HG02571 (cell line): ENCODE measurements around the gene PBX3.

ENCODE experiments used
- ATAC-seq: cut with Tn5 transposase; IDR thresholded peaks from one replicate; pipeline ENCODE4 v1.9.1; 2021; ENCODE audit warnings: mild to moderate bottlenecking, moderate library complexity; ENCODE audit not compliant: unreplicated experiment

The PBX3 gene

DNA sequence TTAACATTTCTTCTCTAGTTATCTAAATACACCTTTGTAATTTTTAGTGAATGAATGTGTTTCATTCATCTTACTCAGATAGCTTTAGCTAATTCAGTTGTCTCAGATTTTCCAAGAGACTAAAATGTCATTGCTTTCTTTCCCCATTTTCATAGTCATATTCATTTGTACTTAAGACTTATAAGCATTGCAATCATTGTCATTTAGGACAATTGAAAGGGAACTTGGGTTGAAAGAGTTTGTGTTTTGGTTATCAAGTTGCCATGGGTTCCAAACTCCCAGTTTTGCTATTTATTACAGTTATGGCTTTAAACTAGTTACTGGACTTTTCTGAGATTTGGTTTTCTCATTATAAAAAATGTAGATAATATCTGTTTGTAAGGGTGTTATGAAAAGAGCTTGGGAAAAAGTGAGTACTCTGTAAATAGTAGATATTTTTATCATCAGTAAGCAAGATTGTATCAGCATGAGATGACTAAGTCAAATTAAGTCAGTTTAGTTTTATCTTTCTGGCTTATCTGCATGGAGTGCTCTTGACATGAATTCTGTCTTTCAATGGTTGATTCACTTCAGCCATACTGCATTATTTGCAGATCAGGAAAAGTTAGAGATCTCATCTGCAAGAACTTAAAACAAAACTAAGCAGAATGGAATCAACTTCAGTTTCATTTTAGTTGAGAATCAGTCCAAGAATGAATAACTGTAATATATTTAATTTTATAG lies 107.5 kb downstream of the PBX3 start:
- ATAC-seq: no peak

GRCh38 chr9:125856331-125856730 lies 109.2 kb downstream of the PBX3 start:
- ATAC-seq: no peak

DNA sequence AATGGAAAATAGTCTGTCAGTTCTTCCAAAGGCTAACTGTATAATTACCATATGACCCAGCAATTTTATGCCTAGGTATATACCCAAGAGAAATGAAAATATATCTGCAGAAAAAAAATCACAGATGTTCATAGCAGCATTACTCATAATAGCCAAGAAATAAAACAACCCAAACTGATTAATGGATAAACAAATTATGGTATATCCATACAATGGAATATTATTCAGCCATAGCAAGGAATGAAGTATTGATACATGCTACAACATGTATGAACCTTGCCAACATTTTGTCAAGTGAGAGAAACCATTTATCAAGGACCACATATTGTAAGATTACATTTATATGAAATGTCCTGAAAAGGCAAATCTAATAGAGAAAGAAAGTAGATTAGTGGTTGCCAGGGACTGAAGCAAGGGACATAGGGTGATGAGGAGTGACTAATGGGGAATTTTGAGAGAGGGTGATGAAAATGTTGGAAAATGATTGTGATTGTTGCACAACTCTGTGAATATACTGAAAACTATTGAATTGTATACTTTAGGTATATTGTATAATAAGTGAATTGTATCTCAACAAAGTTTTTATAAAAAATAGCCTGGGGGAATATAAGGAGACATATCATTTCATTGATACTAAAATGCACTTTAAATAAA lies 114.4 kb downstream of the PBX3 start:
- ATAC-seq: no peak

- no peak for ATAC-seq
Measured at GRCh38 chr9:125863923-125864322, 116.8 kb downstream of the PBX3 start.

DNA sequence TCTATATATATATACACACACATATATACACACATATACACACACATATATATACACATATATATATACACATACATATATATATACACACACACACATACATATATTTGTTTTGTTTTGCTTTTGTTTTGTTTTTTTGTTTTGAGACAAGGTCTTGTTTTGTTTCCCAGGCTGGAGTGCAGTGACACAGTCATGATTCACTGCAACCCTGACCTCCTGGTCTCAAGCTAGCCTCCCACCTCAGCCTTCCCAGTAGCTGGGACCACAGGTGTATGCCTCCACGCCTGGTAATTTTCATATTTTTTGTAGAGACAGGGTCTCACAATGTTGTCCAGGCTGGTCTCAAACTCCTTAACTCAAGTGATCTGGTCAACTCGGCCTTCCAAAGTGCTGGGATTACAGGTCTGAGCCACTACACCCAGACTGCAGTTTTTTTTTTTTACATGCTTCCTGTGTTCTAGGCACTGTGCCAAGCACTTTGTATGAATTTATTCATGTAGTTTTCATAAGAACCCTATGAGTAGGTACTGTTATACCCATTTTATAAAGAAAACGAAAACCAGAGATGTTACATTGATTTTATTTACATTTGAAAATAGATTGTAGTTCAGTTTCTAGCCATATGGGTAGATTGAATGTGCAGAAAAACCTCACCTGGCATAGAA lies 120.7 kb downstream of the PBX3 start:
- ATAC-seq: no peak

- ATAC-seq: no peak
Measured at GRCh38 chr9:125878164-125878631, 131.0 kb downstream of the PBX3 start.

DNA sequence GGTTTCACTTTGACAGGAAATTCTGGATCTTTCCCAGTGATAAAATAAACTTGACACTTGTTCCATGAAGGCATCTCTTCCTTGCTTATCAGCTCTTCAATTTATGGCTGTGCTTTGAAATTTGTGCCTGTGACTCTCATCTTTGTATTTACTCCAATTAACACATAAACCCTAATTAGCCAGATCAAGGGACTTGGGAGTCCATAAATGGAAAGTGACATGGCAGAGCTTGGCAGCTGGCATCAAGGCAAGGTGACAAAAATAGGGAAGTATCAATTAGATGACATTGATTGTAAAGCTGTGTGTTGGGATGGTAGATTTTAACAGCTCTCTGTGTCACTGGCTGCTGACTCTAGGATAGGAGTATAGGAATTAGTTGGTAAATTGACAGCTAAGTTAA lies 133.9 kb downstream of the PBX3 start:
- no peak for ATAC-seq

DNA sequence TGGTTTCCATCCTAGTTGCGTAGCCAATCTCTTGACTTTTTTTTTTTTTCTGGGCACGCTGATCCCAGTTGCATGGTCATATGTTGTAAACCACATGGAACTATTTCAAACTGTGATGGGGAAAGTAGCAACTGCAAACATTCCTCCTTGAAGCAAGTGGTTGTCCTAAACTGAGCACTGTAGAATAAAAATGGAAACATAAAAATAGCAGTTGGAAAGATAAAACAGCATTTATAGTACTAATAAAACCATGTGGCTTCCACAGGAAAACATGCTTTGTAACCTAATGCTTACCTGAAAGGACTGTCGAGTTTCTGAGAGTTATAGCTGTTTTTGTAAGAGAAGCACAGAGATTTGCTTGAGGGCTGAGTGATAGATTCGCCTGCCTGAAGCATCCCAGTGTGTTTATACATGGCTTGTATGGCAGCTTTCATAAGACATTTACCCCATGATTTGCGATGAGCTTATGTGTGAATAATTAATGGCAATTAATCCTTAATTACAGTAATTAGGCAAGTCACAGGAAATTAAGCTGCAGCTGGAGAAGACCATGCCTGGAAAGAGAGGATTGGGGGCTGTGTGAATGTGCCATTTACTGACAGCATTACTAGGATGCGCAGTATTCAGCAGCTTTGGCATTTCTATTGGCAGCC lies 136.5 kb downstream of the PBX3 start:
- ATAC-seq: no peak

DNA sequence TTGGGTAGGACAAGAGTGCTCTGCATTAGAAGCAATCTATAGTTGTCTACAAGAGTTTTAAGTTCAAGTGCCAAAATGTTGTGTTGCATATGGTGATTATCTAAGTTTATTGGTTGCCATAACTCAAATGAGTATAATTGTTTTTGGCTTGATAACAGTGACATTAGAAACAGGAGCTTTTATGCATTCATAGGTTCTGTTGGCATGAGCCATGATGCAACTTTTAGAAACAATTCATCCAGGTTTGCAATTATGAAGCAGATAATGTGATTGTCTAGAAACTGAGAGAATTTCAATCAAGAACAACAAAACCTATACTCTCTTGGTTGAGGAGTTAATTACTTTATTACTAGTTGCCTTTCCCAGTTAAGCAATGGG lies 137.0 kb downstream of the PBX3 start:
- no peak for ATAC-seq

GRCh38 chr9:125885405-125886034 lies 138.3 kb downstream of the PBX3 start:
- no peak for ATAC-seq

DNA sequence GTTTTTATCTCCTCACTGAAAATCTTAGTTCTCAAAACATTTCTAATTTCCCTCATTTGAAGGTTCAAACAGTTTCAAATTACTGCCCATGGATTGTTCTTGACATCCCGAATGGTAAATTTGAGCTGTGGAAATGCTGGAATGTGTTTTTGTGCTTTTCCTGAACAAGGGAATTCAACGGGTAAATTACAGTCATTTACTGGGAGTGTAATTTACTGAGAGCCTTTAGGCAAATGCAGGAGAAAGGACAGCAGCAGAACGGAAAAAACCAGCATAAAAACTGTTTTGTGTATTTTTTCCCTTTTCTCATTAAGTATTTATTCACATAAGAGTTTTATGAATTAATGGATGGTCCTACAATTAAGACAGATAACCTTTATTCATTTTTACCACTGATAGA lies 139.2 kb downstream of the PBX3 start:
- no peak for ATAC-seq

DNA sequence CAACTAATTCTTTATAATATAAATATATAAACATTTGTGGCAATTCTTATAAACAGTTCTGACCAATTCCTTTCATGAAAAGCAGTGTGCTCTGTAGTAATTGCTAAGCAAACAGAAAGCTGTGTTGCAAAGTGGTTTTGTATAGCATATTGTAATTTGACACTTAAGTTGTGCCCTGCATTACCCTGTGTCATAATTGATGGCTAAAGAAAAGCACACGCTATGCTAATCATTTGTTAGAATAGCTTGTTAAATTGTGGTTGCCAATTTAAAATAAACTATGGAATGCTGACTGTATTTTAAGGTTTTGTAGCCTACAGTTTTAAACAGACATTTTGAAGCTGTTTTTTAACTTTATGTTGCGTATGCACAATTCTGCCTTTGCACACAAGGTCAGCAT lies 140.0 kb downstream of the PBX3 start:
- no peak for ATAC-seq

DNA sequence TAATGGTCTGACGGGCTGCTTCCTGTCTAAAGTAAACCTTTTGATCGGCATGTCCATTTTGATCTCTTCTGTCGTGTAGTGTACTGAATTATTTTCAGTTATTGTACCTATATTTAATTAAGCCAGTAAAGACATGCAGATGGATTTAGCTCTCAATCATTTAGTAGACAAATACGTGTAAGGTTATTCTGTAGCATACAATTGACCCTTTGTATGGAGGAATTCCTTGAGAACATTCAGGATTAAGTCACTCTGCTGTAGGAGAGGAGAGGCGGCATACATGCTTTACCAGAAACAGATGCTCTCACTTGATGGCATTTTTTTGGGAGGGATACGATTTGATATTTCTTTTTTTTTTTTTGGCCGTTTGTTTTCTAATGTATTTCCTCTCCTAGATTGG lies 141.0 kb downstream of the PBX3 start:
- no peak for ATAC-seq

DNA sequence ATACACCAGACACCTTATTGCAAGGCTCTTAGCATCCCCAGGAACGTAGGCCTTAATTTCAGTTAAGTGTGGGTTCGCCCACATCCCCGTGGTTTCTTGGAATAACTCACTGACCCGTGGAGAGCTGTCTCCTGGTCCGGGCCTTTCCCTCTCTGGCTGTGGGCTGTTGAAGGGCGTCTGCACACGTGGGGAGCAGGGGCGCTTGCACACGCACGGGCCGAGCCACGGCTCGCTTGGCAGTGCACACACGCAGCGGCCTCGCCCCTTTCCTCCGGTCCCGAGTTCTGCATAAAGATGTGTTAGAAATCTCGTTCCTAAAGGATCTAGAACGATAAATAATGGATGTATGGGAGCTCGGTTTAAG lies 141.9 kb downstream of the PBX3 start:
- peak; percentile 29 for ATAC-seq

- ATAC-seq: peak; percentile 50
Measured at GRCh38 chr9:125889476-125890419, 142.6 kb downstream of the PBX3 start.

GRCh38 chr9:125890826-125891225 lies 143.7 kb downstream of the PBX3 start:
- ATAC-seq: no peak

DNA sequence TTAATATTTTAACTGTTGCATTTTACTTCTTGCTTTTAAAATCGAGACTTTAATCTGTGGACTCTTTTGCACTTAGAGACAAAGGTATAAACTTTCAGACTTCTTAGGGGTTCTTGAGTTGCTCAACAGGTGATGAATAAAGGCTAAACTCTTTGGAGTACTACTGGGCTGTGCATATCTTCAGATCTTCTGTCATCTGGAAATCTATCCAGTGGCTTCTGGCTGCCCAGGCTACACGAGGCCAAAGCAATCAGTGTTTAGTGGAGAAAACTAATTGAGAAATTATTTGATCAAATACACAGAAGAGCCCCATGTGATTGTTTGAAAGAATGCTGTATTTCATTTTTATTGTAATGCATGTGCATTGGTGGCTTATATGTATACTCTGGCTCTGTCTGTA lies 146.1 kb downstream of the PBX3 start:
- ATAC-seq: no peak

- no peak for ATAC-seq
Measured at GRCh38 chr9:125894566-125894965, 147.4 kb downstream of the PBX3 start.

- no peak for ATAC-seq
Measured at GRCh38 chr9:125896404-125896803, 149.2 kb downstream of the PBX3 start.

- no peak for ATAC-seq
Measured at GRCh38 chr9:125896964-125897363, 149.8 kb downstream of the PBX3 start.
